Measurements from ENCODE around the gene BAHCC1. TPM values are rescaled to one million over a fixed set of nuclear protein-coding genes. Genes with fewer than 3 reads are reported as not detected.
"Not testable (repeated sequence)": the region's sequence is repeated elsewhere in the genome, so short reads cannot be mapped to it uniquely, and the experiment has no call there.

The BAHCC1 gene
- total RNA-seq, 1 experiment from 2014 or later: 33.7 TPM

- TF ChIP-seq, protein P1, sequence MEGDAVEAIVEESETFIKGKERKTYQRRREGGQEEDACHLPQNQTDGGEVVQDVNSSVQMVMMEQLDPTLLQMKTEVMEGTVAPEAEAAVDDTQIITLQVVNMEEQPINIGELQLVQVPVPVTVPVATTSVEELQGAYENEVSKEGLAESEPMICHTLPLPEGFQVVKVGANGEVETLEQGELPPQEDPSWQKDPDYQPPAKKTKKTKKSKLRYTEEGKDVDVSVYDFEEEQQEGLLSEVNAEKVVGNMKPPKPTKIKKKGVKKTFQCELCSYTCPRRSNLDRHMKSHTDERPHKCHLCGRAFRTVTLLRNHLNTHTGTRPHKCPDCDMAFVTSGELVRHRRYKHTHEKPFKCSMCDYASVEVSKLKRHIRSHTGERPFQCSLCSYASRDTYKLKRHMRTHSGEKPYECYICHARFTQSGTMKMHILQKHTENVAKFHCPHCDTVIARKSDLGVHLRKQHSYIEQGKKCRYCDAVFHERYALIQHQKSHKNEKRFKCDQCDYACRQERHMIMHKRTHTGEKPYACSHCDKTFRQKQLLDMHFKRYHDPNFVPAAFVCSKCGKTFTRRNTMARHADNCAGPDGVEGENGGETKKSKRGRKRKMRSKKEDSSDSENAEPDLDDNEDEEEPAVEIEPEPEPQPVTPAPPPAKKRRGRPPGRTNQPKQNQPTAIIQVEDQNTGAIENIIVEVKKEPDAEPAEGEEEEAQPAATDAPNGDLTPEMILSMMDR (conservative IDR thresholded peaks at IDR 0.05): no peak
- TF ChIP-seq EZH2 (IDR thresholded peaks at IDR 0.05; ENCODE audit: low read depth): no peak
- Histone ChIP-seq H3F3A (ENCODE audit: insufficient read depth, low read depth) (no peaks in the 10 kb centered on the region; the same call in 1 of the 2 replicates), H3K79me2 (ENCODE audit: low read depth) (peaks cover 10% of the 10 kb centered on the region; the same call in 1 of the 2 replicates), H3K27me3 (ENCODE audit: insufficient read depth, low read depth) (no peaks in the 10 kb centered on the region), H3K4me3 (no peak overlapping the region), H3K4me2 (no peak overlapping the region), H3K9me2 (ENCODE audit: insufficient read depth) (no peaks in the 10 kb centered on the region), H4K20me1 (ENCODE audit: insufficient read depth) (no peaks in the 10 kb centered on the region), H3K36me3 (ENCODE audit: low read depth) (no peaks in the 10 kb centered on the region), H3K4me1 (replicated peaks; ENCODE audit: insufficient read depth) (peaks cover 36% of the 10 kb centered on the region), H3K27ac (no peak overlapping the region; the same call in 1 of the 2 replicates), H3K9me3 (ENCODE audit: insufficient read depth, low read depth) (no peaks in the 10 kb centered on the region), H2AFZ (no peak overlapping the region)
- BruUV-seq (replicated peaks): no TSS peak
- no peak for DNase-seq
- intact Hi-C loops (cut with micrococcal nuclease; ENCODE audit: unreplicated experiment): loop anchor here (5.0 kb wide), 1 partner anchor 58 kb away; no protein-coding TSS in a partner anchor
- CTCF ChIA-PET: no interaction called here
- POLR2A ChIA-PET (ENCODE audit: unreplicated experiment): no interaction called here
These were observed 29.1 kb downstream of the BAHCC1 start for GRCh38 chr17:81424151-81425017.

- H2AFZ ChIP-seq; DNase-seq; BruUV-seq (replicated peaks); H3K4me3 ChIP-seq; POLR2A ChIA-PET (ENCODE audit: unreplicated experiment); H3K36me3 ChIP-seq (ENCODE audit: low read depth); CTCF ChIA-PET; H3K27ac ChIP-seq; H3K79me2 ChIP-seq (ENCODE audit: low read depth); H3K9me3 ChIP-seq (ENCODE audit: insufficient read depth, low read depth); H3K9me2 ChIP-seq (ENCODE audit: insufficient read depth); intact Hi-C loops (cut with micrococcal nuclease; ENCODE audit: unreplicated experiment); H4K20me1 ChIP-seq (ENCODE audit: insufficient read depth); H3K27me3 ChIP-seq (ENCODE audit: insufficient read depth, low read depth); H3K4me2 ChIP-seq; H3F3A ChIP-seq (ENCODE audit: insufficient read depth, low read depth): not testable (repeated sequence)
- H3K4me1 ChIP-seq (replicated peaks; ENCODE audit: insufficient read depth): peaks cover 34% of the 10 kb centered on the region
These were observed 29.8 kb downstream of the BAHCC1 start for GRCh38 chr17:81425041-81425440.

GRCh38 chr17:81425716-81426392, 30.6 kb downstream of the BAHCC1 start:
- H3K4me2 ChIP-seq; POLR2A ChIA-PET (ENCODE audit: unreplicated experiment); DNase-seq; BruUV-seq (replicated peaks); H4K20me1 ChIP-seq (ENCODE audit: insufficient read depth); H3F3A ChIP-seq (ENCODE audit: insufficient read depth, low read depth); H2AFZ ChIP-seq; H3K27me3 ChIP-seq (ENCODE audit: insufficient read depth, low read depth); H3K36me3 ChIP-seq (ENCODE audit: low read depth); H3K4me3 ChIP-seq; intact Hi-C loops (cut with micrococcal nuclease; ENCODE audit: unreplicated experiment); H3K9me3 ChIP-seq (ENCODE audit: insufficient read depth, low read depth); H3K79me2 ChIP-seq (ENCODE audit: low read depth); H3K27ac ChIP-seq; CTCF ChIA-PET; H3K9me2 ChIP-seq (ENCODE audit: insufficient read depth): not testable (repeated sequence)
- H3K4me1 ChIP-seq (replicated peaks; ENCODE audit: insufficient read depth): peaks cover 27% of the 10 kb centered on the region

DNA sequence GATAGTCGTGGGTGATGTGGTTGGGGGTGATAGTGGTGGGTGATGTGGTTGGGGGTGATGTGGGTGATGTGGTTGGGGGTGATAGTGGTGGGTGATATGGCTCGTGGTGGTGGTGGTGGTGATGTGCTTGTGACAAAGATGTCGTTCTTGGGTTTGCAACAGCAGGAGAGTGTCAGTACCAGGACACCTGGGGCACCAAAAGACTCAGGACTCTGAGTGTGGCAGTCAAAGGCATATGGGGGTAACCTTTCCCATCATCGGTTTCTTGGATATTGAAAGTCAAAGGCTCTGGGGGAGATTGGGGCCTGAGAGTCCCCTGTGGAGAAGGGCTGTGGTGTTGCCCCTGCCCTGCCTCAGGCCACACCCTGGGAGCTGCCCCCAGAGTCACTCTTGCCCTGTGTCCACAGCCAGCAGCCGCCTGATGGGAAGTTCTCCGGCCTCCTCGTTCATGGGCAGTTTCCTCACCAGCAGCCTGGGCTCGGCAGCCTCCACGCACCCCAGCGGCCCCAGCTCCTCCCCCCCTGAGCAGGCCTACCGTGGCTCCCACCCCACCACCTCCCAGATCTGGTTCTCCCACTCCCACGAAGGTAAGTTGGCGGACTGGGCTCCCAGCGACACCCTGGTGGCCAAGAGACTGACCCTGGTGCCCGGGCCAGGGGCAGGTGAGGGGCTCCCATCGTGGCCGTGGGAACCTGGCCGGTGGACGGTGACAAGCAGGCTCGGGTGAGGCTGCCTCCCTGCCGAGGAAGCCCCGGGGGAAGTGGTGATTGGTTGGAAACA, 31.3 kb downstream of the BAHCC1 start:
- intact Hi-C loops (cut with micrococcal nuclease; ENCODE audit: unreplicated experiment): no loop called here
- BruUV-seq (replicated peaks): no TSS peak
- Histone ChIP-seq H2AFZ (no peak overlapping the region), H3K4me3 (no peak overlapping the region), H3K36me3 (ENCODE audit: low read depth) (no peaks in the 10 kb centered on the region), H4K20me1 (ENCODE audit: insufficient read depth) (no peaks in the 10 kb centered on the region), H3K79me2 (ENCODE audit: low read depth) (peaks cover 10% of the 10 kb centered on the region; the same call in 1 of the 2 replicates), H3F3A (ENCODE audit: insufficient read depth, low read depth) (no peaks in the 10 kb centered on the region; the same call in 1 of the 2 replicates), H3K9me2 (ENCODE audit: insufficient read depth) (no peaks in the 10 kb centered on the region), H3K4me1 (replicated peaks; ENCODE audit: insufficient read depth) (peaks cover 27% of the 10 kb centered on the region), H3K27me3 (ENCODE audit: insufficient read depth, low read depth) (no peaks in the 10 kb centered on the region), H3K9me3 (ENCODE audit: insufficient read depth, low read depth) (no peaks in the 10 kb centered on the region), H3K4me2 (no peak overlapping the region), H3K27ac (no peak overlapping the region)
- TF ChIP-seq EZH2 (IDR thresholded peaks at IDR 0.05; ENCODE audit: low read depth): no peak
- TF ChIP-seq, protein P1 (conservative IDR thresholded peaks at IDR 0.05): no peak
- no peak for DNase-seq
- ChIA-PET POLR2A (ENCODE audit: unreplicated experiment) (no interaction called here), CTCF (no interaction called here)
